K562 (cell line): Measurements from ENCODE around the gene GUK1. TPM values are rescaled to one million over a fixed set of nuclear protein-coding genes. Genes with fewer than 3 reads are reported as not detected.

Experiments
- ATAC-seq: fragments of 200-7000 bp; cut with Tn5 transposase; 3 replicates; pipeline ENCODE4 v1.9.1; 2020; ENCODE audit warnings: moderate library complexity
- BruUV-seq: library from RNA; stranded (reverse); fragments of 400-500 nt; replicated peaks from 2 replicates; lab custom pipeline; 2021; lab: Mats Ljungman, UMichigan
- CTCF ChIA-PET: fragments of 300-600 bp; formaldehyde crosslinking; extraction: SDS; loops from one replicate; lab custom pipeline; 2021; ENCODE audit warnings: low intra/inter-chr PET ratio; lab: Yijun Ruan, JAX
- POLR2A ChIA-PET: fragments of 300-600, 350-650 bp; sonication (Branson Sonifier 250); formaldehyde crosslinking; extraction: SDS; loops from one replicate; lab custom pipeline; 2021; ENCODE audit warnings: antibody characterized with exemption, inconsistent platforms; lab: Yijun Ruan, JAX
- DNase-seq, 4 experiments: peaks; one replicate each; pipeline versions ENCODE4 v3.0.0 to v3.0.0-alpha.2; 2011 to 2018; ENCODE audit warnings: low spot score in 3 of 4, mixed read lengths in 3 of 4; ENCODE audit errors: extremely low read depth in 1 of 4
- FAIRE-seq: peaks from 2 replicates; lab custom pipeline; 2011; peaks lifted over from hg19 to GRCh38; lab: Jason Lieb, UNC
- H2AFZ ChIP-seq: 2 replicates; pipeline ENCODE4 v1.6.0; 2011; ENCODE audit warnings: low read depth, low read length, control low read depth, inconsistent platforms
- H3K27ac ChIP-seq: fragments of 200-600 bp; 3 replicates; pipeline ENCODE4 v1.8.0; 2011; ENCODE audit warnings: low read depth, mild to moderate bottlenecking, control low read depth, inconsistent platforms, low read length, moderate library complexity, mixed read lengths; ENCODE audit errors: extremely low read depth
- H3K27me3 ChIP-seq, 2 experiments: fragments of 300-600 bp in 1 of 2; 2 replicates in 1 of 2; 3 replicates in 1 of 2; pipeline versions ENCODE4 v1.6.0 to v1.8.0; 2011; ENCODE audit warnings: inconsistent platforms in 2 of 2, low read length in 2 of 2, mild to moderate bottlenecking in 1 of 2, mixed read lengths in 1 of 2, moderate library complexity in 1 of 2; ENCODE audit not compliant: control insufficient read depth in 2 of 2, insufficient read depth in 2 of 2
- H3K36me3 ChIP-seq: fragments of 300-600 bp; 3 replicates; pipeline ENCODE4 v1.8.0; 2011; ENCODE audit warnings: mild to moderate bottlenecking, low read length, inconsistent platforms; ENCODE audit not compliant: control insufficient read depth, insufficient read depth
- H3K4me1 ChIP-seq, 2 experiments: fragments of 200-600 bp in 1 of 2; replicated peaks in 1 of 2; 2 replicates in 1 of 2; 3 replicates in 1 of 2; pipeline versions ENCODE4 v1.5.1 to v1.8.0; 2011; ENCODE audit warnings: inconsistent platforms in 2 of 2, low read length in 2 of 2, mild to moderate bottlenecking in 1 of 2, mixed read lengths in 1 of 2, moderate library complexity in 1 of 2; ENCODE audit not compliant: control insufficient read depth in 2 of 2, insufficient read depth in 2 of 2
- H3K4me2 ChIP-seq: 2 replicates; pipeline ENCODE4 v1.6.1; 2011; ENCODE audit warnings: low read length, control low read depth, inconsistent platforms, mixed read lengths; ENCODE audit not compliant: insufficient read depth
- H3K4me3 ChIP-seq: fragments of 200-600 bp; sonication (generic), shearing (Covaris generic); 2 replicates; pipeline ENCODE4 v1.5.1; 2016; ENCODE audit warnings: control low read depth, inconsistent platforms
- H3K79me2 ChIP-seq: fragments of 200-600 bp; 3 replicates; pipeline ENCODE4 v1.8.0; 2011; ENCODE audit warnings: low read length, inconsistent platforms; ENCODE audit not compliant: control insufficient read depth, insufficient read depth
- H3K9ac ChIP-seq, 2 experiments: 2 replicates each; pipeline versions ENCODE4 v1.6.0 to v1.6.1; 2011; ENCODE audit warnings: low read depth in 2 of 2, low read length in 2 of 2, control low read depth in 1 of 2, inconsistent platforms in 1 of 2, mild to moderate bottlenecking in 1 of 2, mixed read lengths in 1 of 2; ENCODE audit not compliant: insufficient read depth in 1 of 2
- H3K9me1 ChIP-seq: one replicate; pipeline ENCODE4 v1.6.0; 2011; ENCODE audit warnings: inconsistent platforms, mild to moderate bottlenecking, low read length, moderate library complexity; ENCODE audit not compliant: control insufficient read depth, insufficient read depth
- H3K9me3 ChIP-seq: replicated peaks from 2 replicates; pipeline ENCODE4 v1.5.1; 2011; ENCODE audit warnings: low read depth, low read length, inconsistent platforms; ENCODE audit not compliant: control insufficient read depth, insufficient read depth
- H4K20me1 ChIP-seq: replicated peaks from 2 replicates; pipeline ENCODE4 v1.6.1; 2011; ENCODE audit warnings: low read length, inconsistent platforms, mixed read lengths; ENCODE audit not compliant: control insufficient read depth, insufficient read depth
- BRD4 ChIP-seq: fragments of 200-600 bp; sonication (generic); IDR thresholded peaks from 2 replicates; pipeline ENCODE4 v1.6.1; 2017; ENCODE audit warnings: inconsistent platforms
- CLOCK ChIP-seq: fragments of 250-450 bp; sonication (Bioruptor Pico); IDR thresholded peaks from 2 replicates; pipeline ENCODE4 v1.4.0; 2020; ENCODE audit warnings: mild to moderate bottlenecking, moderate library complexity, borderline replicate concordance
- CXXC5 ChIP-seq: fragments of 250-450 bp; sonication (Bioruptor Pico); IDR thresholded peaks from 2 replicates; pipeline ENCODE4 v1.8.0; 2022; ENCODE audit warnings: inconsistent platforms, mild to moderate bottlenecking, moderate library complexity
- E2F6 ChIP-seq, 2 experiments: IDR thresholded peaks; 2 replicates each; pipeline ENCODE4 v1.6.1; 2011; ENCODE audit warnings: borderline replicate concordance in 1 of 2, control low read depth in 1 of 2, low read depth in 1 of 2, low read length in 1 of 2, mild to moderate bottlenecking in 1 of 2, mixed read lengths in 1 of 2, moderate library complexity in 1 of 2; ENCODE audit not compliant: insufficient read depth in 1 of 2, insufficient read length in 1 of 2, poor library complexity in 1 of 2, severe bottlenecking in 1 of 2; ENCODE audit errors: extremely low read depth in 1 of 2
- ELK3 ChIP-seq: fragments of 450-650 bp; formaldehyde crosslinking; IDR thresholded peaks from 2 replicates; pipeline ENCODE4 v1.4.0; 2020; ENCODE audit warnings: mild to moderate bottlenecking
- IFI16 ChIP-seq: fragments of 250-450 bp; sonication (Bioruptor Pico); IDR thresholded peaks from 2 replicates; pipeline ENCODE4 v2.1.2; 2022; ENCODE audit warnings: mild to moderate bottlenecking, inconsistent platforms
- MAZ ChIP-seq, 2 experiments: fragments of 450-650 bp in 1 of 2; sonication (generic) in 1 of 2; formaldehyde crosslinking; IDR thresholded peaks in 1 of 2; conservative IDR thresholded peaks in 1 of 2; 2 replicates each; pipeline versions ENCODE4 v1.4.0 to v1.5.0; 2020; ENCODE audit warnings: mild to moderate bottlenecking in 1 of 2, missing genetic modification reagents in 1 of 2
- NFIC ChIP-seq: fragments of 450-650 bp; IDR thresholded peaks from 2 replicates; pipeline ENCODE4 v1.6.1; 2017; ENCODE audit warnings: mild to moderate bottlenecking, inconsistent platforms
- NRF1 ChIP-seq, 2 experiments: fragments of 450-650 bp; IDR thresholded peaks in 1 of 2; conservative IDR thresholded peaks in 1 of 2; 2 replicates each; pipeline ENCODE4 v1.6.1; 2014; ENCODE audit warnings: mild to moderate bottlenecking in 2 of 2
- POLR2G ChIP-seq: fragments of 200-400 bp; formaldehyde crosslinking; IDR thresholded peaks from 2 replicates; pipeline ENCODE4 v1.6.1; 2017; ENCODE audit warnings: low read depth, mild to moderate bottlenecking, antibody characterized with exemption, low read length, moderate library complexity
- SIN3A ChIP-seq, 2 experiments: fragments of 150-350 bp in 1 of 2; IDR thresholded peaks; 2 replicates each; pipeline ENCODE4 v1.6.1; 2011 to 2016; ENCODE audit warnings: borderline replicate concordance in 2 of 2, low read depth in 2 of 2, low read length in 2 of 2, mild to moderate bottlenecking in 2 of 2, moderate library complexity in 2 of 2; ENCODE audit not compliant: control insufficient read depth in 1 of 2
- ZBTB7A ChIP-seq: IDR thresholded peaks from 2 replicates; pipeline ENCODE4 v1.6.1; 2011; ENCODE audit warnings: low read depth, mild to moderate bottlenecking, low read length, moderate library complexity, borderline replicate concordance; ENCODE audit not compliant: control insufficient read depth
- ZNF197 ChIP-seq: fragments of 200-800 bp; sonication (Bioruptor generic); IDR thresholded peaks from 2 replicates; pipeline ENCODE4 v1.6.1; 2016; ENCODE audit warnings: low read depth, missing genetic modification characterization, missing compliant biosample characterization
- WGBS: fragments of 100-300 bp; shearing (Covaris generic); methylation state at CpG from one replicate; pipeline ENCODE4 v1.1.6; 2016; ENCODE audit warnings: low coverage, mixed read lengths; ENCODE audit not compliant: insufficient coverage; ENCODE audit errors: missing lambda C conversion rate; 5-methylcytosine and 5-hydroxymethylcytosine counted together
- in situ Hi-C: fragments of 300-500 bp; cut with MboI; formaldehyde crosslinking; loops from 4 replicates; pipeline ENCODE4 v1.15.0; 2018; ENCODE audit warnings: inconsistent platforms, mixed read lengths
- intact Hi-C: fragments of 100-400 bp; cut with micrococcal nuclease; formaldehyde crosslinking; loops from 2 replicates; pipeline ENCODE4 v1.14.2; 2022
- polyA plus RNA-seq, 8 experiments: library from polyadenylated mRNA; depleted of rRNA in 4 of 8; stranded (reverse) in 5 of 8; unstranded in 3 of 8; fragments of >200 nt; fragmentation: Nextera tagmentation in 2 of 8; fragmentation: Illumina TruSeq in 1 of 8; extraction: Ambion mirVana in 2 of 8; extraction: Trizol in 1 of 8; gene quantifications; 2 replicates each; pipeline versions ENCODE4 v1.2.1 to v1.2.3, GENCODE V29; 2011 to 2014; ENCODE audit warnings: inconsistent platforms in 1 of 8, missing spikeins in 1 of 8
- total RNA-seq, 7 experiments: library from RNA; depleted of rRNA in 6 of 7; stranded (reverse); fragments of >200 nt in 6 of 7; fragmentation: Illumina TruSeq in 2 of 7; extraction: Trizol in 2 of 7; gene quantifications; 2 replicates each; pipeline versions ENCODE4 v1.2.1 to v1.2.3, GENCODE V29; 2011 to 2021; ENCODE audit warnings: low replicate concordance in 1 of 7

Gene GUK1
- total and polyA plus RNA-seq, 9 of the 15 experiments (the other 6 are each of a cell fraction or from before 2014, with no cell fraction given) = 7.0 to 331 (median 132) TPM

- in situ Hi-C loops (no loop called here), intact Hi-C loops (no loop called here)
- FAIRE-seq = no peak
- ChIA-PET POLR2A (interaction anchor here (0.6 to 4.2 kb wide), 8 partner anchors 7 to 1376 kb away, joined by 3 to 46 read pairs (median 8); partner anchors contain the start of genes GUK1 and IBA57), CTCF (no interaction called here)
- BruUV-seq = no TSS peak
- ATAC-seq = peak; percentile 2
- peaks cover 41% of the 10 kb centered on the region for H3K79me2 ChIP-seq
- no peak overlapping the region for H2AFZ ChIP-seq
- peak in 3 of 4 experiments; percentile 32 to 58 (median 50) for DNase-seq
- H3K4me3 ChIP-seq = no peak overlapping the region
- no peaks in the 10 kb centered on the region for H3K9me3 ChIP-seq
- no peak overlapping the region for H3K4me2 ChIP-seq
- H3K36me3 ChIP-seq = peaks cover 39% of the 10 kb centered on the region; the same call in 2 of the 3 replicates
- peak overlapping the region; percentile 31 to 91; a peak in 3 of 4 replicates for H3K9ac ChIP-seq
- peaks cover 27 to 82% of the 10 kb centered on the region in 2 experiments for H3K4me1 ChIP-seq
- peaks cover 9% of the 10 kb centered on the region for H3K9me1 ChIP-seq
- H3K27me3 ChIP-seq = no peaks in the 10 kb centered on the region
- H3K27ac ChIP-seq = peak overlapping the region; percentile 62; the same call in 2 of the 3 replicates
- H4K20me1 ChIP-seq = peaks cover 19% of the 10 kb centered on the region
- 65% methylated on average over 9 of the region's 17 CpGs for WGBS
- TF ChIP-seq MAZ (CRISPR knock-in tag; conservative IDR thresholded peaks at IDR 0.05 in 1 of 2, IDR thresholded peaks at IDR 0.05 in 1 of 2) (0 out of 4 replicates have a peak, but pooled peaks of 1 of the 2 experiments have one; percentile 30), POLR2G (peak; percentile 74), SIN3A (IDR thresholded peaks at IDR 0.05; ENCODE audit: borderline replicate concordance in 2 of 2, control insufficient read depth in 1 of 2, low read depth in 2 of 2, low read length in 2 of 2) (no peak), CXXC5 (CRISPR knock-in tag) (no peak), BRD4 (no peak), ZNF197 (no peak), IFI16 (no peak), ELK3 (CRISPR knock-in tag) (no peak), NFIC (0 out of 2 replicates have a peak, but pooled peaks have one; percentile 18), CLOCK (CRISPR knock-in tag) (no peak), ZBTB7A (peak; percentile 64; the same call in 1 of the 2 replicates), NRF1 (conservative IDR thresholded peaks at IDR 0.05 in 1 of 2, IDR thresholded peaks at IDR 0.05 in 1 of 2) (0 out of 4 replicates have a peak, but pooled peaks of 1 of the 2 experiments have one; percentile 18), E2F6 (IDR thresholded peaks at IDR 0.05; ENCODE audit: borderline replicate concordance in 1 of 2, extremely low read depth in 1 of 2, insufficient read depth in 1 of 2, insufficient read length in 1 of 2, low read depth in 1 of 2, low read length in 1 of 2, poor library complexity in 1 of 2, severe bottlenecking in 1 of 2) (no peak)
These were observed 10.5 kb downstream of the GUK1 start for GRCh38 chr1:228150461-228151179.
